K562 treated with DMSO at 1 percent for 48 hours (cell line): Measurements from ENCODE around the gene TMEM45A. TPM values are rescaled to one million over a fixed set of nuclear protein-coding genes. Genes with fewer than 3 reads are reported as not detected.

Experiments
- total RNA-seq: library from RNA; unstranded; fragments of 300-600 nt; gene quantifications from 2 replicates; pipeline ENCODE4 v1.2.3, GENCODE V29; 2022; ENCODE audit warnings: low replicate concordance; ENCODE audit errors: extremely low read depth

Gene TMEM45A
- total RNA-seq, result not detected in 2 replicates

GRCh38 chr3:100492059-100493006 is at the start of gene TMEM45A:
Gene TMEM45A (plus strand): TSS chr3:100492619. CDS start chr3:100555212, 62,593 bp downstream.

GRCh38 chr3:100609305-100609704 is 116.9 kb downstream of the TMEM45A start, which contains the start of gene ADGRG7:
Gene ADGRG7 (plus strand): TSS chr3:100609601. CDS start chr3:100609857, 256 bp downstream.

Other genes starting within 250 kb of the TMEM45A start
- not detected in 2 replicates for gene TBC1D23, start 231.6 kb upstream of the TMEM45A start, total RNA-seq
- gene NIT2, start 157.9 kb upstream of the TMEM45A start, total RNA-seq, result not detected in 2 replicates
- not detected in 2 replicates for gene TOMM70, start 91.5 kb upstream of the TMEM45A start, total RNA-seq
- not detected in 2 replicates for gene LNP1, start 91.1 kb upstream of the TMEM45A start, total RNA-seq
- not detected in 2 replicates for gene ADGRG7, start 117.0 kb downstream of the TMEM45A start, total RNA-seq
- gene TFG, start 216.9 kb downstream of the TMEM45A start, total RNA-seq, result not detected in 2 replicates